Neural cell (in vitro differentiated cells): Measurements from ENCODE around the gene SLC2A2. TPM values are rescaled to one million over a fixed set of nuclear protein-coding genes. Genes with fewer than 3 reads are reported as not detected.

ENCODE experiments used
- H2AFZ ChIP-seq: fragments of 200-600, 300-800 bp; sonication (generic), shearing (Covaris generic); 2 replicates; pipeline ENCODE4 v1.6.0; 2014; ENCODE audit warnings: low read depth, mild to moderate bottlenecking, antibody characterized with exemption, low read length, moderate library complexity
- H3F3A ChIP-seq: fragments of 200-600 bp; shearing (Covaris generic); 2 replicates; pipeline ENCODE4 v1.6.1; 2016; ENCODE audit warnings: mild to moderate bottlenecking, moderate library complexity, mixed read lengths, antibody characterized with exemption, low read length; ENCODE audit not compliant: insufficient read depth, poor library complexity, severe bottlenecking
- H3K27ac ChIP-seq: fragments of 200-600, 300-800 bp; sonication (generic), shearing (Covaris generic); 2 replicates; pipeline ENCODE4 v1.5.1; 2014; ENCODE audit warnings: mild to moderate bottlenecking, low read length, moderate library complexity
- H3K27me3 ChIP-seq: fragments of 300-800, 200-600 bp; sonication (generic), shearing (Covaris generic); 2 replicates; pipeline ENCODE4 v1.6.0; 2014; ENCODE audit warnings: mild to moderate bottlenecking, low read depth, low read length, moderate library complexity; ENCODE audit not compliant: insufficient read depth
- H3K36me3 ChIP-seq: fragments of 300-800, 200-600 bp; sonication (generic), shearing (Covaris generic); 2 replicates; pipeline ENCODE4 v1.5.1; 2014; ENCODE audit warnings: mild to moderate bottlenecking, antibody characterized with exemption, low read length, moderate library complexity; ENCODE audit not compliant: insufficient read depth
- H3K4me2 ChIP-seq: fragments of 300-800, 200-600 bp; sonication (generic), shearing (Covaris generic); 2 replicates; pipeline ENCODE4 v1.6.0; 2014; ENCODE audit warnings: mild to moderate bottlenecking, low read length
- H3K4me3 ChIP-seq: fragments of 300-800, 200-600 bp; sonication (generic), shearing (Covaris generic); 2 replicates; pipeline ENCODE4 v1.5.1; 2014; ENCODE audit warnings: mild to moderate bottlenecking, low read length, moderate library complexity
- H3K79me2 ChIP-seq: fragments of 200-600 bp; shearing (Covaris generic); replicated peaks from 2 replicates; pipeline ENCODE4 v1.6.0; 2014; ENCODE audit warnings: mild to moderate bottlenecking, low read length, moderate library complexity; ENCODE audit not compliant: insufficient read depth
- H3K9ac ChIP-seq: fragments of 300-800, 200-600 bp; sonication (generic), shearing (Covaris generic); 2 replicates; pipeline ENCODE4 v1.6.1; 2016; ENCODE audit warnings: mild to moderate bottlenecking, low read length, mixed read lengths
- H3K9me2 ChIP-seq: fragments of 200-600 bp; shearing (Covaris generic); 2 replicates; pipeline ENCODE4 v1.6.1; 2016; ENCODE audit warnings: mild to moderate bottlenecking, low read length, mixed read lengths; ENCODE audit not compliant: insufficient read depth
- H3K9me3 ChIP-seq: fragments of 200-600, 300-800 bp; sonication (generic), shearing (Covaris generic); 2 replicates; pipeline ENCODE4 v1.6.1; 2016; ENCODE audit warnings: mild to moderate bottlenecking, mixed run types, low read length, moderate library complexity, mixed read lengths
- H4K20me1 ChIP-seq: fragments of 200-600 bp; shearing (Covaris generic); 2 replicates; pipeline ENCODE4 v1.6.1; 2016; ENCODE audit warnings: mild to moderate bottlenecking, mixed run types; ENCODE audit not compliant: insufficient read depth
- EP300 ChIP-seq: fragments of 450-650 bp; conservative IDR thresholded peaks from 2 replicates; pipeline ENCODE4 v1.6.1; 2014; ENCODE audit warnings: antibody characterized with exemption, mild to moderate bottlenecking, moderate library complexity; ENCODE audit not compliant: poor library complexity, severe bottlenecking
- EZH2 ChIP-seq: fragments of 200-600, 300-800 bp; shearing (Covaris generic), sonication (generic); IDR thresholded peaks from 2 replicates; pipeline ENCODE4 v1.6.1; 2014; ENCODE audit warnings: antibody characterized with exemption, low read length, borderline replicate concordance, mild to moderate bottlenecking; ENCODE audit not compliant: insufficient read depth, poor library complexity, severe bottlenecking
- MXI1 ChIP-seq: fragments of 450-650 bp; conservative IDR thresholded peaks from 2 replicates; pipeline ENCODE4 v1.6.1; 2014; ENCODE audit warnings: antibody characterized with exemption, mild to moderate bottlenecking; ENCODE audit not compliant: poor library complexity, severe bottlenecking
- POLR2AphosphoS5 ChIP-seq: IDR thresholded peaks from 2 replicates; pipeline ENCODE4 v1.6.1; 2012
- RAD21 ChIP-seq: fragments of 450-650 bp; conservative IDR thresholded peaks from 2 replicates; pipeline ENCODE4 v1.6.1; 2014; ENCODE audit warnings: antibody characterized with exemption, mild to moderate bottlenecking, moderate library complexity
- REST ChIP-seq: IDR thresholded peaks from 2 replicates; pipeline ENCODE4 v1.6.1; 2012; ENCODE audit warnings: borderline replicate concordance
- SMC3 ChIP-seq: fragments of 450-650 bp; conservative IDR thresholded peaks from 2 replicates; pipeline ENCODE4 v1.6.1; 2014; ENCODE audit warnings: antibody characterized with exemption, mild to moderate bottlenecking, moderate library complexity; ENCODE audit not compliant: poor library complexity
- TAF1 ChIP-seq: IDR thresholded peaks from 2 replicates; pipeline ENCODE4 v1.6.1; 2012; ENCODE audit warnings: low read depth
- polyA plus RNA-seq: library from polyadenylated mRNA; depleted of rRNA; stranded (reverse); fragments of >200 nt; gene quantifications from 2 replicates; pipeline ENCODE4 v1.2.3, GENCODE V29; 2014
- TF ChIP-seq, protein P1 (sequence below): fragments of 450-650 bp; IDR thresholded peaks from 2 replicates; pipeline ENCODE4 v1.5.1; 2014; ENCODE audit warnings: antibody characterized with exemption, mild to moderate bottlenecking, moderate library complexity; ENCODE audit not compliant: poor library complexity, severe bottlenecking

Gene SLC2A2
- polyA plus RNA-seq, 1 donor from 2014 or later = not detected

DNA sequence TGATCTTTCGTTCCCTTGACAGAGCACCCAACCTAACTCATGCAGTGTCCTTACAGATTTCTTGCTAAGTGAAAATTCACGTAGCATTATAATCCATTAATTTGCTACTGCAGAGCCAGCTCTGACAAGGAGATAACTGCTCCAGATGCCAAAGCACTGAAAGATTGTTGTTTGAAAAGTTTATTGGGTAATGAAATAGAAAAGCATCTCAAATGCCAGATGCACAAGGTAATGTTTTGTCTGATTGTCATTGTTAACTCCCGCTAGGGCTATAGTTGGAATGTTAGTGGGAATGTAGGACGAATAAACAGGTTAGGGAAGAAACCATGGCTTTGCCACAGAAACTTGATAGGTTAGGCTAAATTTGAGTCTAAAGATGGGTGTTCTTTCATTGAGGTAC lies 20.2 kb upstream of the SLC2A2 start:
- no peaks in the 10 kb centered on the region for H3K9me3 ChIP-seq
- no peaks in the 10 kb centered on the region for H3K36me3 ChIP-seq
- H3K4me2 ChIP-seq = no peak overlapping the region
- no peaks in the 10 kb centered on the region for H3K27me3 ChIP-seq
- no peak overlapping the region for H3K9ac ChIP-seq
- H2AFZ ChIP-seq = no peak overlapping the region
- no peaks in the 10 kb centered on the region for H4K20me1 ChIP-seq
- no peaks in the 10 kb centered on the region for H3F3A ChIP-seq
- no peaks in the 10 kb centered on the region for H3K9me2 ChIP-seq
- TF ChIP-seq POLR2AphosphoS5 (no peak), SMC3 (no peak), REST (no peak), MXI1 (no peak), EZH2 (no peak), TAF1 (no peak), EP300 (no peak), RAD21 (no peak)
- TF ChIP-seq, protein P1, sequence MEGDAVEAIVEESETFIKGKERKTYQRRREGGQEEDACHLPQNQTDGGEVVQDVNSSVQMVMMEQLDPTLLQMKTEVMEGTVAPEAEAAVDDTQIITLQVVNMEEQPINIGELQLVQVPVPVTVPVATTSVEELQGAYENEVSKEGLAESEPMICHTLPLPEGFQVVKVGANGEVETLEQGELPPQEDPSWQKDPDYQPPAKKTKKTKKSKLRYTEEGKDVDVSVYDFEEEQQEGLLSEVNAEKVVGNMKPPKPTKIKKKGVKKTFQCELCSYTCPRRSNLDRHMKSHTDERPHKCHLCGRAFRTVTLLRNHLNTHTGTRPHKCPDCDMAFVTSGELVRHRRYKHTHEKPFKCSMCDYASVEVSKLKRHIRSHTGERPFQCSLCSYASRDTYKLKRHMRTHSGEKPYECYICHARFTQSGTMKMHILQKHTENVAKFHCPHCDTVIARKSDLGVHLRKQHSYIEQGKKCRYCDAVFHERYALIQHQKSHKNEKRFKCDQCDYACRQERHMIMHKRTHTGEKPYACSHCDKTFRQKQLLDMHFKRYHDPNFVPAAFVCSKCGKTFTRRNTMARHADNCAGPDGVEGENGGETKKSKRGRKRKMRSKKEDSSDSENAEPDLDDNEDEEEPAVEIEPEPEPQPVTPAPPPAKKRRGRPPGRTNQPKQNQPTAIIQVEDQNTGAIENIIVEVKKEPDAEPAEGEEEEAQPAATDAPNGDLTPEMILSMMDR = no peak
- no peaks in the 10 kb centered on the region for H3K79me2 ChIP-seq
- no peak overlapping the region for H3K4me3 ChIP-seq
- no peak overlapping the region for H3K27ac ChIP-seq

DNA sequence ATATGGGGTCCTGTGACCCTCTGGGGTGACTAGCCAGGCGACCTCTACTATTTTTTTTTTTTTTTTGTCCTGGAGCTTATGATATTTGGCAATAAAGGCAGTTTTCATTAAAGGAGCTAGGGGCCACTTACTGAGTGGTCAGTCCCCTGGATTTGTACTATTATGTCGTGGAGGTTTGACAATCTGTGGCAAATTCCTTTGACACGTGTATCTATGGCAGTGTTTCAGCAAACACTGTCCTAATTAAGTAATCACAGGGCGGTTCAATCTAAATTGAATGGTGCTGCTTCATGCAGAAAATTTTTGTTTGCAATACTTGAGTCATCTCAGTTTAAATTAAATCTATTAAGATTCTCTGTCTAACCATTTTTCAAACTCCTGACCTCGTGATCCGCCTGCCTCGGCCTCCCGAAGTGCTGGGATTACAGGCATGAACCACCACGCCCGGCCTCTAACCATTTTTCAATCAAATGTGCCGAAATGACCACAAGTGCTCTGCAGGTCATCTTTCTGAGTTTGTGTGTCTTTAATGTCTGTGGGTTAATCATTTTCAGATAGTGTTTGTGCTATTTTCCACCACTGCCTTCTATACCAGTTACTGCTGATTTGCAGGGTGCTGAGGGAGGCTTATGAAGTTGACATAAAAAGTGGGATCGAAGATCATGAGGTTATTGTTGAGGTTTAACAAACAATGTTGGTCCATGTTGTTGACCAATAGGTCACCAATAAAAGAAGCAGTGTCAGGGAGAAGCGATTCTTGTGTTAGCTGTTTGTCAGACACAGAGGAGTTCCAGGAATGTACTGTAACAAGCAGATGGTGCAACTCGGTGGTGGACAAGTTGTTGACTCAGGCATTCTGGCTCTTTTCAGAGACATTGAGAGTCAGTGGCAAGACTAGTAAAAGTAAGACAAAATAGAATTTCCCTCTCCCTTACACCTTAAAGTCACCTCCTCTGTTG lies 18.6 kb upstream of the SLC2A2 start:
- no peaks in the 10 kb centered on the region for H3F3A ChIP-seq
- H3K4me3 ChIP-seq = no peak overlapping the region
- H3K9me3 ChIP-seq = no peaks in the 10 kb centered on the region
- TF ChIP-seq SMC3 (no peak), EP300 (no peak), MXI1 (no peak), POLR2AphosphoS5 (no peak), RAD21 (no peak), REST (no peak), TAF1 (no peak), EZH2 (no peak)
- TF ChIP-seq, protein P1 = no peak
- no peak overlapping the region for H3K4me2 ChIP-seq
- no peak overlapping the region for H3K27ac ChIP-seq
- no peaks in the 10 kb centered on the region for H3K36me3 ChIP-seq
- no peaks in the 10 kb centered on the region for H3K27me3 ChIP-seq
- no peak overlapping the region for H2AFZ ChIP-seq
- H3K9ac ChIP-seq = no peak overlapping the region
- no peaks in the 10 kb centered on the region for H3K9me2 ChIP-seq
- H4K20me1 ChIP-seq = no peaks in the 10 kb centered on the region
- no peaks in the 10 kb centered on the region for H3K79me2 ChIP-seq
